ENCODE data around the gene CAMTA1.

DNA sequence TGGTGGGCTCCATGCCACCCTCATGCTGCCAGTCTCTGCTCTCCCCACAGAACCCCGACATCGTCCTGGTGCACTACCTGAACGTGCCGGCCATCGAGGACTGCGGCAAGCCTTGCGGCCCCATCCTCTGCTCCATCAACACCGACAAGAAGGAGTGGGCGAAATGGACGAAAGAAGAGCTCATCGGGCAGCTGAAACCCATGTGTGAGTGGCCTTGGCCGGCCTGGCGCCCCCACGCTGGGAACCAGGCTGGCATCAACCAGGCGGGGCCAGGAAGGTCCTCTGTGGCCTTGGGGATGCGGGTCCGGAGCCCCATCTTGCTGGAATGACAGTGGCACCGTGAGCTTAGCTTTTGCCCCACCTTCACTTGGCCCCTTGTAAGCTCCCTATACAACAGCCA lies 855.1 kb downstream of the CAMTA1 start:
- TF ChIP-seq LEF1 (IDR thresholded peaks at IDR 0.05; ENCODE audit: borderline replicate concordance) (no peak), ELF4 (IDR thresholded peaks at IDR 0.05) (no peak), ARNT (IDR thresholded peaks at IDR 0.05) (no peak), TARDBP (IDR thresholded peaks at IDR 0.05) (no peak)
- TF ChIP-seq, protein P1, sequence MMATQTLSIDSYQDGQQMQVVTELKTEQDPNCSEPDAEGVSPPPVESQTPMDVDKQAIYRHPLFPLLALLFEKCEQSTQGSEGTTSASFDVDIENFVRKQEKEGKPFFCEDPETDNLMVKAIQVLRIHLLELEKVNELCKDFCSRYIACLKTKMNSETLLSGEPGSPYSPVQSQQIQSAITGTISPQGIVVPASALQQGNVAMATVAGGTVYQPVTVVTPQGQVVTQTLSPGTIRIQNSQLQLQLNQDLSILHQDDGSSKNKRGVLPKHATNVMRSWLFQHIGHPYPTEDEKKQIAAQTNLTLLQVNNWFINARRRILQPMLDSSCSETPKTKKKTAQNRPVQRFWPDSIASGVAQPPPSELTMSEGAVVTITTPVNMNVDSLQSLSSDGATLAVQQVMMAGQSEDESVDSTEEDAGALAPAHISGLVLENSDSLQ (IDR thresholded peaks at IDR 0.05): no peak
